Prostate gland (tissue), 2 donors: Measurements from ENCODE around the gene PIP5K1A. TPM values are rescaled to one million over a fixed set of nuclear protein-coding genes. Genes with fewer than 3 reads are reported as not detected.

ENCODE experiments used
- DNase-seq: peaks from one replicate; pipeline ENCODE4 v3.0.0-alpha.2; 2019; ENCODE audit warnings: low spot score
- H3K27ac ChIP-seq, 2 donors: fragments of 200-600 bp; sonication (generic); 2 replicates each; pipeline ENCODE4 v1.5.1; 2017 to 2019
- H3K27me3 ChIP-seq: fragments of 200-600 bp; sonication (generic); replicated peaks from 2 replicates; pipeline ENCODE4 v1.5.1; 2019; ENCODE audit not compliant: insufficient read depth
- H3K36me3 ChIP-seq, 2 donors: fragments of 200-600 bp; sonication (generic); 1 replicate in 1 of 2; 2 replicates in 1 of 2; pipeline versions ENCODE4 v1.5.1 to v1.8.1; 2017 to 2019
- H3K4me1 ChIP-seq: fragments of 200-600 bp; sonication (generic); replicated peaks from 2 replicates; pipeline ENCODE4 v1.5.1; 2019
- H3K4me3 ChIP-seq, 2 donors: fragments of 200-600 bp; sonication (generic); 2 replicates each; pipeline ENCODE4 v1.5.1; 2017 to 2019
- H3K9me3 ChIP-seq: fragments of 200-600 bp; sonication (generic); 2 replicates; pipeline ENCODE4 v1.5.1; 2017
- CTCF ChIP-seq, 4 experiments: fragments of 200-600 bp in 2 of 4; fragments of 450-650 bp in 2 of 4; sonication (generic) in 2 of 4; IDR thresholded peaks; 1 replicate in 3 of 4; 2 replicates in 1 of 4; pipeline ENCODE4 v1.5.1; 2016 to 2019; ENCODE audit warnings: antibody characterized with exemption in 4 of 4, mild to moderate bottlenecking in 2 of 4, moderate library complexity in 2 of 4
- POLR2A ChIP-seq: fragments of 450-650 bp; IDR thresholded peaks from one replicate; pipeline ENCODE4 v1.6.1; 2016; ENCODE audit warnings: antibody characterized with exemption, mild to moderate bottlenecking
- POLR2AphosphoS5 ChIP-seq: sonication (generic); formaldehyde crosslinking; IDR thresholded peaks from one replicate; pipeline ENCODE4 v1.6.1; 2017; ENCODE audit warnings: antibody characterized with exemption
- WGBS: methylation state at CpG from one replicate; pipeline ENCODE4 v1.1.5; 2018; 5-methylcytosine and 5-hydroxymethylcytosine counted together
- intact Hi-C: fragments of 100-400 bp; cut with DNase I; formaldehyde crosslinking; loops from one replicate; pipeline ENCODE4 v1.14.2; 2022
- total RNA-seq, 2 donors: library from RNA; depleted of rRNA; stranded (reverse); fragments of >200 nt; gene quantifications; one replicate each; pipeline ENCODE4 v1.1.0, GENCODE V29; 2016

The PIP5K1A gene
- total RNA-seq, 2 donors from 2014 or later = 40.2 to 96.7 TPM

DNA sequence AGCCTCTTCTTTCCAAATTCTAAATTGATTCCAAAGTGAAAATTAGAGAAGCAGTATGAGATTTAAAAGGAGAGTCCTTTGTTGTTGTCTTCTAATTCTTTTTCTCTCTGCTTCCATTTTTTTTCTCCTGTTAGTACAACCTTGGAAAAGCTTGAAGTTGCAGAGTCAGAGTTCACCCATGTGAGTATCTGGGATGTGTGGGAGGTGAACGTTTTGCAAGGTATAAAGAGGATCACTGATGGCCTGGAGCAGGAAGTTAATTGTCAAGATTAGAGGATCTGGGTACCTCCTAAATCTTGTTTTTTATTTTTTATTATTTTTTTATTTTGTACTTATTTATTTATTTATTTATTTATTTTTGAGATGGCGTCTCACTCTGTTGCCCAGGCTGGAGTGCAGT is 48.4 kb downstream of the PIP5K1A start:
- Histone ChIP-seq H3K27me3 (no peaks in the 10 kb centered on the region), H3K4me3 (no peak overlapping the region), H3K27ac (no peak overlapping the region), H3K4me1 (no peaks in the 10 kb centered on the region), H3K9me3 (no peaks in the 10 kb centered on the region), H3K36me3 (peaks cover 11 to 19% of the 10 kb centered on the region in 2 donors)
- intact Hi-C loops = no loop called here
- TF ChIP-seq POLR2A (no peak), CTCF (IDR thresholded peaks at IDR 0.05) (no peak), POLR2AphosphoS5 (no peak)
- 80% methylated on average over 2 of the region's 2 CpGs for WGBS
- DNase-seq = no peak

DNA sequence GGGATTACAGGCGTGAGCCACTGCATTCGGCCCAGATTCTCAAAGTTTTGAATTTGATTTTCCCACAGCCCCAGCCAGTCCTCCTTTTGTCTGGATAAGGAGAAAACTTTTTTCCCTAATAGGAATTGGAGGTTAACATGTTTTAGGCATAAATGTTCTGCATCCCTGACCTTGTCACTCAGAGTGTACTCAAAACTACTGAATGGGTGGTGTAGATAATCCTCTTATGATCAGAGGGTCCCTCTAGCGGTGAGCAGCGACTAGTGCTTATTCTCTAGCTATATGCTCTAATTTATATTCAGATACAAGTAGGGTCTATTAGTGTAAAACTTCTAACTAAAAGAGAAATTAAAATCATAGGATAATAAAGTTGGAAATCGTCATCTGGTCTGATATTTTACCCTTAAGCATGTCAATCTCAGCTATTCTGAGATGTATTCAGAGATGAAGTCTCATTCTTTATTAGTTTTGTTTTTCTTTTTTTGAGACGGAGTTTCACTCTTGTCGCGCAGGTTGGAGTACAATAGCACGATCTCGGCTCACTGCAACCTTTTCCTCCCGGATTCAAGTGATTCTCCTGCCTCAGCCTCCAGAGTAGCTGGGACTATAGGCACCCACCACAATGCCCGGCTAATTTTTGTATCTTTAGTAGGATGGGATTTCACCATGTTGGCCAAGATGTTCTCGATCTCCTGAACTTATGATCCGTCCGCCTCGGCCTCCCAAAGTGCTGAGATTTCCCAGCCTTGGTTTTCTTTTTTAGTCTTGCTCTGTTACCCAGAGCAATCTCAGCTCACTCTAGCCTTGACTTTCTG is 53.5 kb downstream of the PIP5K1A start:
- no peak for TF ChIP-seq POLR2A
- peak; percentile 51 for TF ChIP-seq POLR2AphosphoS5
- TF ChIP-seq CTCF (IDR thresholded peaks at IDR 0.05) = peak; percentile 55 to 85 (median 76)
- intact Hi-C loops = no loop called here
- H3K27me3 ChIP-seq = no peaks in the 10 kb centered on the region
- H3K27ac ChIP-seq = no peak overlapping the region
- H3K4me1 ChIP-seq = no peaks in the 10 kb centered on the region
- 65% methylated on average over 16 of the region's 16 CpGs for WGBS
- H3K4me3 ChIP-seq = no peak overlapping the region
- peaks cover 0 to 7% of the 10 kb centered on the region in 2 donors for H3K36me3 ChIP-seq
- no peaks in the 10 kb centered on the region for H3K9me3 ChIP-seq
- DNase-seq = peak; percentile 69

GRCh38 chr1:151254217-151255213 is 56.2 kb downstream of the PIP5K1A start, which contains the start of gene PSMD4:
TSS of gene PSMD4 (plus strand) at chr1:151254734. CDS start at chr1:151254783, 49 bp downstream.
- H3K27ac ChIP-seq = peak within 1 kb of the TSS; percentile 81 to 85
- no peaks in the 10 kb centered on the region for H3K27me3 ChIP-seq
- H3K4me1 ChIP-seq = no peaks in the 10 kb centered on the region
- WGBS = 8% methylated on average over 56 of the region's 56 CpGs
- H3K9me3 ChIP-seq = no peaks in the 10 kb centered on the region
- TF ChIP-seq POLR2AphosphoS5 (peak; percentile 99), CTCF (IDR thresholded peaks at IDR 0.05) (peak in 1 of 4 experiments; percentile 11), POLR2A (peak; percentile 72)
- H3K4me3 ChIP-seq = peak within 1 kb of the TSS; percentile 92 to 95
- intact Hi-C loops = loop anchor here (2.0 kb wide), 1 partner anchor 56 kb away; the partner anchor contains the start of gene PIP5K1A
- no peaks in the 10 kb centered on the region for H3K36me3 ChIP-seq
- DNase-seq = peak; percentile 94

DNA sequence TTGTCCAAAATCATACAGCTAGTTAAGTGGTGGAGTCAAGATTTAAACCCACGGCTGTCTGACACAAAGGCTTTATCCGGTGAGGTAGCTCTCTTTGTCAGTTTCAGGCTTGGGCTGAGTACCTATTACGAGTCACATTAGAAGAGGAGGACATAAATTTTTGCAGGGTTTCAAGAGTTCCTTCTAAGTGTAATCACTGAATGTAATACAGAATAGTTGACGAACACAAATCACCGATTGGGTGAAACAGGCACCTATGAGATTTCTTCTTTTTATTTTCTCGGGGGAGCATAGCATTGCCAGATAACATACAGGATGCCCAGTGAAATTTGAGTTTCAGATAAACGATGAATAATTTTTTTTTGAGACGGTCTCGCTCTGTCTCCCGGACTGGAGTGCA is 57.0 kb downstream of the PIP5K1A start:
- no peaks in the 10 kb centered on the region for H3K4me1 ChIP-seq
- no peaks in the 10 kb centered on the region for H3K9me3 ChIP-seq
- no peak for DNase-seq
- H3K27me3 ChIP-seq = no peaks in the 10 kb centered on the region
- peak overlapping the region; percentile 92 to 95 for H3K4me3 ChIP-seq
- intact Hi-C loops = loop anchor here (2.0 kb wide), 1 partner anchor 57 kb away; the partner anchor contains the start of gene PIP5K1A
- TF ChIP-seq CTCF (IDR thresholded peaks at IDR 0.05) (no peak), POLR2A (no peak), POLR2AphosphoS5 (no peak)
- WGBS = 30% methylated on average over 10 of the region's 10 CpGs
- no peak overlapping the region for H3K27ac ChIP-seq
- no peaks in the 10 kb centered on the region for H3K36me3 ChIP-seq
